GM21576 (cell line): ENCODE results near the gene CAPN10.

Experiments used
- ATAC-seq: cut with Tn5 transposase; IDR thresholded peaks from one replicate; pipeline ENCODE4 v1.9.1; 2021; ENCODE audit warnings: mild to moderate bottlenecking, moderate library complexity; ENCODE audit not compliant: unreplicated experiment

Gene CAPN10

DNA sequence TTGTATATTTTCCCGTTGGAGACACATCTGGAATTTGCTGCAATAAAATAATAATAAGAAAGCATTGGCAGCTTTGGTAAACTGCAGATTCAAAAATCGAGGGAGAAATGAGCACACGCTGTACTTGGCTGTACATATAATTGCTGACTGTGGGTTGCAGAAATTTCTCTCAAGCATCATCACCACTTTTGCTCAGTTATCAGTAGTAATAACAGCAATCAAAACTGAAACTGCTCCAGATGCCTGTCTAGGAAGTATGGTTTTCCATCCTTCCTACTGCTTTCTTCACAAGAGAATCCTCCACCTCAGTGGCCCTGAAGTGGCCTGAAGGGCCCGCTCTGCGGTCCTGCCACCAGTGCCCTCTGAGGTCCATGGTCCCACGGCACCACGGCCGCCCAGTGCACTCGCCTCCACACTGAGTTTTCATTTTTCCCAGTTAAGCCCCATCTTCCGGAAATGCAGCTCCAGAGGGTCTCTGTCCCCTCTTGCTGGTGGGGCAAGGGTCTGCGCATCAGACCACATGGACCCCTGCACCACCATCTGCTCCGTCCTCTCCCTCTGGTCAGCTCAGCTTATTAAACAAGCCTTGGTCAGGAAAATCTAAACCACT is 22.5 kb upstream of the CAPN10 start:
- no peak for ATAC-seq

DNA sequence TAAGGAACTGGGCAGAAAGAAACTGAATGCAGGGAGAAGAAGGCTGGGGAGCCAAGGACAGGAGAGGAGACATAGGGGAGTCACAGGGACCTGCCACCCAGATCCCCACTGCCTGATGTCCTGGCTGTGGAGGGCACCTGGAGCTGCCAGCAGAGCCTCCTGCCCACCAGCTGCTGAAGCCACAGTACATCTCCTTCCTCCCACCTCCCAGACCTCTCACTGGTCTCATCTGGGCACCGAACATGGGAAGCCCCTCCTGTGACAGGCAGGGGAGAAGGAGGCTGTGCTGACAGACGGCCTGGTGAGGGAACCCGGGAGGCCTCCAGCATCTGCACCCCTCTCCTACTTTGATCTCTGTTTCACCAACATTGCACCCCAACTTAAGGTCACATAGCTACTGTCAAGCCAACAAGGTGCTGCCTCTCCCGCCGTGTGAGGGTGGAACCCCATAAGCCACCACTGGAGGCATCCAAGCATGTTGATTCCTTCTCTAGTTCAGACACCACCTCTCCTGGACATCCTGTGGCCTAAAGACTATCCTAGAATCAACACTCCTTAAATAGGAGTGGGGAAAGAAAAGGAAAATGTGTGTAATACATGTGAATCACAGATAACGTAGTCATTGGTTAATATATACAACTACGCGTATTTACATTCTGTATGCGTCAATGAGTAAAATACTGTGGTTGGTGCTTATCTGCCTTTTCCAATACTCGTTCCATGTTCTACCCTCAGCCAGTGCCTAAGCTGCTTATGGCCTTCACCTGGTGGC is 21.8 kb upstream of the CAPN10 start:
- no peak for ATAC-seq

DNA sequence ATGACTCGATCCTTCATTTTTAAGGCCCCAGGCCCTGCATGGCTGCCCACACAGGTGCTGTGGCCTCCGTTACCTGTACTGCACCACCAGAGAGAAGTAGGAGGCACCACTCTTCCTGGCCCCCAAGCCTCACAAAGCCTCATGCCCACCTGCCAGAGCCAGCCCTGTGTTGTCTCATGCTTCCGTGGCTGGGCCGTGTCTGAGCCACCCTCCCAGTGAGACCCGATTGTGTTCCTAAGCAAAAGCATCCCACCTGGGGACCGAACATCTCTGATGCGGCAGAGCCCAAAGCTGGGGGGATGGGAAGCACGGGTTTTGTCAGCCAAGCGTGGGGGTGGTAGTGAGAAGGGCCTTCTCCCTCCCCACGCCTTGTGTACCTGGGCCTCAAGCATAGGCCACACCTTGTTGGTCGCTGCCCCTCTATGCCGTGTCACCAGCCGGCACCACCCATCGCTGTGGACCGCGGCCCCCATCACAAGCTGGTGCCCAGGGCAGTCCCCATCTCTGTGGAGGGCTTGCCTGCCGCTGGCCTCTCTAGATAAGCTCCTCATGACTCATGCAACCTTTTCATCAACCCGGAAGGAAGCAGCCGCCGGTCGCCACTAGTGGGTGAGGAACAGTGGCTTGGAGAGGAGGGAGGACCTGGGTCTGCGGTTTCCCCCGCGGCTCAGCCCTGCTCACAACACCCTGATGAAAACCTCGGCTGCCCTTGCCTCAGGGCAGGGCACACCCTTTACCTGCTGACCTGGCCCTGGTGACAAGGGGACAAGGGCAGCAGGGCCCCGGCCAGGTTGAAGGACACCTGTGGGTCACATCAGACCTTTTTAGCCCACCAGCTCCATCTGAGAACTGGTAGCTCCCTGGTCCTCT is 21.0 kb upstream of the CAPN10 start:
- peak; percentile 28 for ATAC-seq

DNA sequence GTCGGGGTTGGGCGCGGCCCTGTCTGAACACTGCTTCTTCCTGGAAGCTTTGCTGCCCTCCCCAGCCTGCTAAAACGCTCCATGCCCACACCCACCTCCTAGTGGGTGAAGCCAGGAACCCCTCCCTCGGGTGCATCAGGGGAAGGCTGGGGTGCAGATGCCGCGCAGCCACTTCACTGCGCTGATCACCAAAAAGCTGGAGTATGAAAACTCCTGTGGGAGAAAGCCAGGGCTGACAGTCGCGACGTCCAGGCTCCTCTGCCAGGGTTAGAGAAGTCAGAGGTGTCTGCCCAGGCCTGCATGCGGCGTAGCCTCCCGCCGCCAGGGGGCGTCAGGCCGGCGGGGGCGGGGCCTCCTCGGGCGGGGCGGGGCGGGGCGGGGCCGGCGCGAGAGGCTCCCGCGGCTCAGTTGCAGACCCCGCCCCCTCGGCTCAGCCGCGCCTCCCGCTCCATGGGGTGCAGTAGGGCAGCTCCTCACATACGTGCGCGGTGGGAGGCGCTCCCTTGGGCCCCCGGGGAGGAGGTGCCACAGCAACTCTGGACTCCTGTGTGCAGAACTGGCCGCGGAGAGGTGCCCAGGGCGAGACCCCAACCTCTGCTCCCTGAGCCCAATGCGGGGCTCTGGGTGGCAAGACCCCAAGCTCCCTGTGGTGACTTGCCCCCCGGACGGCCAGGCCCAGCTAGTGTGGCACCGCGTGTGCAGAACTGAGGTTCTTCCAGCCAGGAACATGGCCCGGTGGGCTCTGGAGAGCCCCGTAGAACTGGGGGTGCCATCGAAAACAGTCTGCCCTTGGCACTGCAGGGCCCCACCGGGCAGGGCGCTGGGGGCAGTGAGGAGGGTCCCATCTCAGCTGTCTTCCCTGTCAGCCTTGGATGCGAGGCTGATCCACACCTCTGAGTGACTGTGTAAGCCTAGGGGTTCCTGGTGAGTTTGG is 20.1 kb upstream of the CAPN10 start:
- peak; percentile 45 for ATAC-seq

DNA sequence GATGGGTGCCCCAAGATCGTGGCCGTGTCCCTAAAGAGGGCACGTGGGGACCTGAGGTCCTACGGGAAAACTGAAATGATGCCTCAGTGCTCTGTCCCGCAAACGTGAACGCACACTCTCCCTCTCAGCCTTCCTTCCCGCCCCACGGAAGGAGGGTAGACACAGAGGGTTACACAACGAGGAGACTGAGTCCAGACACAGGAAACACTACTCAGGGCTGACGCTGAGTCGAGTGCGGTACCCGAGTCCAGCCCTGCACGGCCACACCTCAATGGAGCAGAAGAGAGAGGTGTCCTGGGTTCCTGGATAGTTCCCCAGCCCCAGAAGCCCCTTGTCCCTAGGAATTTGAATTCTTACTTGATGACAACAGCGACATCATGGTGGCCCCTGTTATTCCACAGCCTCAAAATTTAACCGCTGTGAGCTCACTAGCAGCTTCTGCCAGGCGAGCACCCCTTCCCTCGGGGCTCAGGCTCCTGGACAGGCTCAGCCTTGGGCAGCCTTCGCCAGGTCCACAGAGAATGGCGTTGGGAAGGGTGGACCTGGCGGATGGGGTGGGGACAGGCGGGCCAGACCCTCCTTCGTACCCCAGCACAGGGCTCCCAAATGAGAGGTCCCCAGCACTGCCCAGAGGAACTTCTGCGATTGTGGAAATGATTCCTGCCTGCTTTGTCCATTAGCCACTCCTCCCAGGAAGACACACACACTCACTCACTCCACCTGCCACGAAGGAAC is 19.2 kb upstream of the CAPN10 start:
- no peak for ATAC-seq

DNA sequence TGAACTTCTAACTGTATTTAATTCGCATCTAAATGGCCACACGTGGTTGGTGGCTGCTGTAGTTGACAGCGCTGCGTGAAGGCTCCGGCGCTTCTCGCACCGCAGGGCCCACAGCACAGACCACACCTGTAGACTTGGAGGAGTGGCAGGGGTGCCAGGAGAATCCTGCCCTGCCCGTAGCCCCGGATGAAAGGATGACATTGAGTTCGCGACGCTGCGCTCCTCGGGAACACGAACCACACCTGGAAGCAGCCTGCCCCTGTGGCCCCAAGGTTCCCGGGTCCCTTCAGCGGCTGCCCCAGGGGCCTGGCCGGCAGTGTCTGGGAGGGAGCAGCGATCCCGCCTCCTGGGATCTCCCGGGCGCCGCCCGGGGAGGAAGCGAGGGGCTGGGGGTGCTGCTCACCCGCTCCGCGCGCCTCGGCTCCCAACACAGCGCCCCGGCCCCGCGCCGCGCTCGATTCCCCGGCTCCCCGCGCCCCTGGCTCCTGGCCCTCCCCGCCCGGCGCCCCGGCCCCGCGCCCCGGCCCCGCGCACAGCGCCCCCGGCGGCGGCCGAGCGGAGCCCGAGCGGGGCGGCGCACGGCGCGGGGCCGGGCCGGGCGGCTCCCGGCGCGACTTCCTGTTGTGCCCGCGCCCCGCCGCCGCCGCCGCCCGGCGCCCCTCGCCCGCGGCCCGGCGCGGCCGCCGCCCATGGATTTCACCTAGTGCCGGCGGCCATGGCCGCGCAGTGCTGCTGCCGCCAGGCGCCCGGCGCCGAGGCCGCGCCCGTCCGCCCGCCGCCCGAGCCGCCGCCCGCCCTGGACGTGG is 18.5 kb upstream of the CAPN10 start, which contains the start of gene RNPEPL1:
TSS of gene RNPEPL1 (plus strand) at position 613 of the 806 bp plus-strand sequence. CDS start at position 716, 103 bp downstream.
- ATAC-seq = no peak

DNA sequence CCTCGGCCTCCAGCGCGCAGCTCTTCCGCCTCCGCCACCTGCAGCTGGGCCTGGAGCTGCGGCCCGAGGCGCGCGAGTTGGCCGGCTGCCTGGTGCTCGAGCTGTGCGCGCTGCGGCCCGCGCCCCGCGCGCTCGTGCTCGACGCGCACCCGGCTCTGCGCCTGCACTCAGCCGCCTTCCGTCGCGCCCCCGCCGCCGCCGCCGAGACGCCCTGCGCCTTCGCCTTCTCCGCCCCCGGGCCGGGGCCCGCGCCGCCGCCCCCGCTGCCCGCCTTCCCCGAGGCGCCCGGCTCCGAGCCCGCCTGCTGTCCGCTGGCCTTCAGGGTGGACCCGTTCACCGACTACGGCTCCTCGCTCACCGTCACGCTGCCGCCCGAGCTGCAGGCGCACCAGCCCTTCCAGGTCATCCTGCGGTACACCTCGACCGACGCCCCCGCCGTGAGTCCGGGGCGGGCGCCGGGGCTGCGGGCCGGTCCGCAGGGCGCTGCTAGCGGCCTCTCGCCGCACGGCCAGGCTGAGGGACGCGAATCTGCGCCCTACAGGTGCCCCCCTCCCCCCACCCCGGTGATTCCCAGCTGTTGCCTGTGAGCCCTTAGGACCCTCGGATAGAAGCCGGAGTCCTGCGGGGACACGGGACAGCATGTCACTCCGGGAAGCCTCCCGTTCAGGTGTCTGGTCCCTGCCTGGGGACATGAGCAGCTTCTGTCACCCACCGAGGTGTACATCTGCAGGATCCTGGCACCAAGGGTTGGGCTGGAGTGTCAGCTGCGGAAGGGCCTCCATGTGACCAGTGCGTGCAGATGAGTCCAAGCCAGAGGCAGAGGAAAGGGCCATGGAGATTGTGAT is 17.6 kb upstream of the CAPN10 start:
- ATAC-seq = no peak

DNA sequence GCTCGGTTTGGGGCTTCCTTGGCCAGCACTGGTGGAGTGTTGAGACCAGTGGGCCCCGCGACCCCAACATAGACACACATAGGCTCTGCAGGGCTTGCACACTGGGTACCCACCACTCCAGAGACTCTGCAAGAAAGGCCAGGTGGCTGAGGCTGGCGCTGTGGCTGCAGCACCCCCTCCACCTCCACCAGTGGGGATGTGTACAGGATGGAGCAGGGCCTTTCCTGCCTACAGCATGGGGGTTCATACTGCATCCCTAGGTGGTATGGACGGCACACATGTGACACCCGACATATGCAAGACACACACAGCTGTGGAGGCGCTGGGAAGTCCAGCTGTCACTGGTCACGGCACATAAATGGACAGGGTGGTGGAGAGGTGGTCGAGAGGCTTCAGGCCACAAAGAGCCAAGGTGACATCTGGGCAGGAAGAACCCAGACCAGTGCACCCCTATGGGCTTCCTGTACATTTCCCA is 17.0 kb upstream of the CAPN10 start:
- ATAC-seq = no peak

DNA sequence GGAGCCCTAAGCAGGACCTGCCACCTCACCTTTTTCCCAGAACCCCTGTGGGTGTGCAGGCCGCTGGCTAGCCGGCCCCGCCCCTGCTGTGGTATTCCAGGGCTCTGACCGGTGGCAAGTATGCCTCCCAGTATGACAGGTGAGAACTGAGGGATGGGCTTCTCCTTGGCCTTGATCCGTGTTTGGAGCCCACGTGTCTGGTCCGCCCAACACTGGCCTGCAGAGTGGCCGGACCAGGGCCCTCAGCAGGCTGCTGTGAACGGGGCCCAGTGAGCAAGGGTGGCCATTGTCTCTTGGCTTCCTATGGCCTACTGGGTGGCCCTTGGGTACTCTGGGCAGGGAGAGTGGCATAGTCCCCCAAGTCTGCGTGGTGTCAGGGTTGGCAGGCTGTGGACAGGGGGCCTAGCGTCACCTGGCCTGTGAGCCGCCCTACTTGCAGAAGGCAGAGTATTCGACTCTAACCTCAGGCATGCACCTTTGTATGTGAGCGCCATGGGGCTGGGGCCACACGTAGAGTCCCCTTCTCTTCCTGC is 16.5 kb upstream of the CAPN10 start:
- no peak for ATAC-seq

DNA sequence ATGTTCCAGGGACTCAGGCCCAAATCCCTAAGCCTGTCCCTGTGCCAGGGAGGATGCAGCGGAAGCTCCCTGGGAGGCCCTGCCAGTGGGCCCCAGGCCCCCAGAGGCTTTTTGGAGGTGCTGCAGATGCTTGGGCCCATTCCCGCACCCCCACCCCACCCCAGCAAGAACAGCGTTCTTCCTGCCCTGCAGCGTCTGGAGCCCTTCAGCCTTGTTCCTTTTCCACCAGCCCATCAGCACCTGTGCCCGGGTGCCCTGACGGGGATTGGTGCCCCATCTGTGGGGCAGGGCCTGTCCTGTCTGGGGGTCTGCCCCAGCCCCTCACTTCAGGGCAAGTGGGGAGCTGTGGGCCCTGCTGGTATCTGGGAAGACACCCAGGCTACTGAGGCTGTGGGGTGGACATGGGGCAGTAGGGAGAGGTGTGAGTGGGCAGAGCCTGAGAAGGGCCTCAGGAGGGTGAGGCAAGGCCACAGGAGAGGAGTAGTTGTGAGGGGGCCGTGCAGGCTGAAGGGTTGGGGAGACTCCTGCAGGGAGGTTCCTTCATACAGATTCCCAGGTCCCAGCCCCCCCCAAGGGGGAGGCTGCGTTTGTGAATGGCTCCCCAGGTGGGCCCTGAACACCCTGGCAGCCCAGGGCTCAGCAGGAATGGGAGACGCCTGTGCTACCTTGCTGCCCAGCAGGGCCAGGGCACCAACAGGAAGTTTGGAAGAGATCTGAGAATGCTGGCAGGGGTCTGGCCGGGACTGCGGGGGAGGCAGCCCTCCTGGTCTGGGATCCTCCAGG is 15.8 kb upstream of the CAPN10 start:
- no peak for ATAC-seq

DNA sequence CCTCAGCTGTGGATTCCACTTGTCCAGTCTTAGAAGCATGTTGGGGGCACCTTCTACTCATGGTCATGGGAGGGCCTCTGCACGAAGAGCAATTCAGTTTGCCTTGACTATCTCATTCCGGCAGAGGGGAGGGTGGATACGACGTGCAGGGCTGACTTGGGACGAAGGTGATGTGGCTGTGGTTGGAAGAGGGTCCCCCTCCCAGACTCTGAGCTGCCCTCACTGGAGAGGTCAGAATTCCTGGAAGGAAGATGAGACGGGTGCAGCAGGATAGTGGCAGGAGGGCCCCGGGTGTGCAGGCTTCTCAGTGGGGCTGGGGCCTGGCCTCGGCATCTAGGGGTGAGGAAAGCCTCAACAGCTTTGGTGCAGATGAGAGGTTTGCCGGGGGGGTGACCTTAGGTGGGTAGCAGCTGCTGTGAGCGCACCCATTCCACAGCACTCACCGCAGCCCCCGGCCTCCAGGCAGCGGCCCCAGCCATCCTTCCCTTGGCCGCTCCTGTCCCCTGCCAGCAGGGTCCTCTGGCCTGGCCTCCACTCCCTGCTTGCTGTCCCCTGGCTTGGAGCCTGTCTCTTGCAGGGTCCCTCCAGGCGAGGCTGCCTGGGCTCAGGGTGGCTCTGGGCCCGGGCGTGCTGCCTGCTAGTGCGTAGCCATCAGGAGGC is 15.1 kb upstream of the CAPN10 start:
- no peak for ATAC-seq

DNA sequence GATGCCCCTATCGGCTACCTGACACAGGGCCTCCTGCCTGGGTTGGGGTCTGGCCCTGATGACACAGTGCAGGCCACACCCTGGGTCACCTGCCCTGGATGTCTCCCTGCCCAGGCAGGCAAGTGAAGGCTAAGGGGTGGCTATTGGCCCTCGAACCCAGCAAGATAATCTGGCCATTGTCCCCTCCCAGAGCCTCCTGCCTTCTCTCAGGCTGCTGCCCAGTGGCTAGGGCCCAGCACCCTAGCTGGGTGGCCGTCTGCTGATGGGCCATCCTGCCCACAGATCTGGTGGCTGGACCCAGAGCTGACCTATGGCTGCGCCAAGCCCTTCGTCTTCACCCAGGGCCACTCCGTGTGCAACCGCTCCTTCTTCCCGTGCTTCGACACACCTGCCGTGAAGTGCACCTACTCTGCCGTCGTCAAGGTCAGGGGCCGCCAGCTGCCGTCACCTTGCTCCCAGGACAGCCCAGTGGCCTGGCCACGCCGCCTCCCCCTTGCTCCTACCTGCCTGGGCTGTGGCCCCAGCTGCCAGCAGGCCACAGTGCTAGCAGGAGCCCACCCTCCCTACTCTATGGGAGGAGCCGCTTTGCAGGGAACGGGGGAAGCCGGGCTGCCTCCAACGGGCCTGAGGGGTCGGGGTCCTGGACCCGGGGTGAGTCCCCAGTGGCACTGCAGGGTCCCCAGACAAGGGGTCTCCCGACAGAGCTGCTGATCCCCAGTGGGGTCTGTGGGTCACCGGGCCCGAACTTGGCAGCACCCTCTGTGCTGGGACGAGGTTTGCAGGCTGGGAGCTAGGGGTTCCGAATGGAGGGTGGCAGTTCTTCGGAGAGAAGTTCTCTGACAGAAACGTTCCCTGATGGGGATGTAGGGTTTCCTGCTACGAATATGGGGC is 14.1 kb upstream of the CAPN10 start:
- ATAC-seq = no peak

DNA sequence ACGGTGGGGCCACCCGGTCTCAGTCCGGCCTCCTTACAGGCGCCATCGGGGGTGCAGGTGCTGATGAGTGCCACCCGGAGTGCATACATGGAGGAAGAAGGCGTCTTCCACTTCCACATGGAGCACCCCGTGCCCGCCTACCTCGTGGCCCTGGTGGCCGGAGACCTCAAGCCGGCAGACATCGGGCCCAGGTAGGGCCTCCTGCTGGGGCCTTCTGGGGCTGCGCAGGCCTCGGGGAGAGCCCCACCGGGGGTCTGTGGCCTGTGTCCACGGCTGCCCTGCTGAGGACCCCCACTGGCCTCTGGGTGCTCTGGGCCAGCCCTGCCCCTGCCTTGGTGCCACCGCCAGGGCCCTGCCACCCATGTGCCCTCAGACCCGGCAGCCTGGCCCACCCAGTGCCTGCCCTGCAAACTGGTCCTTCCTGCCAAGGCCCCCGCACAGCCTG is 13.4 kb upstream of the CAPN10 start:
- ATAC-seq = no peak

DNA sequence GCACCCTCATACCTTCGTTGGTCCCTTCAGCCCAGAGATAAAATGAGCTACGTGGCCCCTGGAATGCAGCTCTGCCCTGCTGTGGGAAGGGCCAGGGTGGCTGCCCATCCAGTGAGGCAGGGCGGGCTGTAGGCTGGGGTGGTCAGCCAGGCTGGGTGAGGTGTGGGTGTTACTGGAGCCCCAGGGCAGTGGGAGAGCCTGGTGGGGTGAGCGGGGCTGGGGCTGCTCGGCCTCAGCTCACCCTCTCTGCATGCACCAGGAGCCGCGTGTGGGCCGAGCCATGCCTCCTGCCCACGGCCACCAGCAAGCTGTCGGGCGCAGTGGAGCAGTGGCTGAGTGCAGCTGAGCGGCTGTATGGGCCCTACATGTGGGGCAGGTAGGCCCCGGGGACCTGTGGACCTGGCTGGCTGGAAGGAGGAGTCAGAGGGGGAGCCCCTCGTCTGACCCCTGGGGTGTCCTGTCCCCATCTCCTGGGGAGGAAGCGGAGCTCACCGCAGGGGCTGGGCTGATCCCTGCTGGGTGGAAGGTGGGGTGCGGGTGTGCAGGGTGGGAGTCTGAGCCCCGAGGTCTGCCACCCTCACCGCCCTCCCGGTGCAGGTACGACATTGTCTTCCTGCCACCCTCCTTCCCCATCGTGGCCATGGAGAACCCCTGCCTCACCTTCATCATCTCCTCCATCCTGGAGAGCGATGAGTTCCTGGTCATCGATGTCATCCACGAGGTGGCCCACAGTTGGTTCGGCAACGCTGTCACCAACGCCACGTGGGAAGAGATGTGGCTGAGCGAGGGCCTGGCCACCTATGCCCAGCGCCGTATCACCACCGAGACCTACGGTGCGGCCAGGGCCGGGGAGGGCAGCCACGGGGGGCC is 12.8 kb upstream of the CAPN10 start:
- no peak for ATAC-seq
